GM21737 (cell line): ENCODE results near the gene PEPD.

Experiments used
- ATAC-seq: cut with Tn5 transposase; IDR thresholded peaks from one replicate; pipeline ENCODE4 v1.9.1; 2021; ENCODE audit warnings: mild to moderate bottlenecking, moderate library complexity; ENCODE audit not compliant: unreplicated experiment

Gene PEPD

DNA sequence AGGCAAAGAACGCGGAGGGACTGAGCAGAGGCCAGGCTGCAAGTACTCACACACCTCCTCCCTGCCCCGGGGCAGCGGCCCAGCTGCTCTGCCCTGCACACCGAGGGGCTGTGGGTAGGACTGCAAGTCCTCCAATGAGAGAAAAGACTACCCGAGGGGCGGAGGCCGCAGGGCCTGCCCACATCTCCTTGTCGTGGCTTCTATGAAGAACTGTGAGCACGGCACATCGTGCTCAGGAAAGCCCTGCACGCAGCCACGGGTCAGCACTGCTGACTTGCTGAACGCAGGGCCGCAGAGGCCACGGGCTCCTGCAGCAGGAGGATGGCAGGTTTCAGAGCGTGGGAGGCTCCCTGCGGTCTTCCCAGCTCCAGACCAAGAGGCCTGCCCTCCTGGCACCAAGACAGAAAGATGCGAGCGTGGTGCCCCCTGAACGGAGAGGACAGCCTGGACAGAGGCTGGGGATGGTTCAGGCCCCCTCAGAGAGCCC is 110.6 kb downstream of the PEPD start:
- no peak for ATAC-seq

- ATAC-seq, result no peak
These were observed 111.5 kb downstream of the PEPD start for GRCh38 chr19:33409906-33410685.

- no peak for ATAC-seq
These were observed 112.8 kb downstream of the PEPD start for GRCh38 chr19:33408538-33409434.

GRCh38 chr19:33408116-33408515 is 113.5 kb downstream of the PEPD start:
- no peak for ATAC-seq

GRCh38 chr19:33407716-33408115 is 113.9 kb downstream of the PEPD start:
- ATAC-seq, result no peak

- ATAC-seq, result no peak
These were observed 114.4 kb downstream of the PEPD start for GRCh38 chr19:33407140-33407551.

DNA sequence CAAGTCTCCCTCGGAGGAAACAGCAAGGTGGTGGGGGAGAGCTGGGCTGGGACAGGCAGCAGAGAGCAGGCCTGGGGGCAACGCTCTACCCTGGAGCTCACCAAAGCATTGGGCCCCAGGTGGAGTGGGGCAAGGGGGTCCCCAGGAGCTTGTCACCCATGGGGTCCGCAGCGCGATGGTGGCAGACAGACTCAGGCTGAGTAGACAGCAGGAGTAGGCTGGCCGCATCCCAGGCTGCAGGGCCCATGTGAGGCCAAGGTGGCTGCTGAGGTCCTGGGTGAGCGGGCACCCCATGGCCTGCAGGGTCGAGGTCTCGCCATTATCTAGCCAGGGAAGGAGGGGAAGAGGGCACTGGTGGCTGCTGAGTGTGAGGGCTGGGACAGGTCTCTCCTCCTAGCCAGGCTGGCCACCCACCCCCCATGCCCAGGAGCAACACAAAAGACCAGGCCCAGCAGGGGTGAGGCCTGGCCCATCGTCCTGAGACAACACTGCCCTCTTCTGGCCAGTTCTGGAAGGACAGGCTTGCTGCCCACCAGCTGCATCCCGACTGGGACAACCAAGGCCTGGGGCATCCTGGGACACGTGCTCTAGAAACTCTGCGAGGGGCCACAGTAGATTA is 115.0 kb downstream of the PEPD start:
- ATAC-seq, result no peak

- ATAC-seq, result no peak
These were observed 115.8 kb downstream of the PEPD start for GRCh38 chr19:33405553-33406461.

DNA sequence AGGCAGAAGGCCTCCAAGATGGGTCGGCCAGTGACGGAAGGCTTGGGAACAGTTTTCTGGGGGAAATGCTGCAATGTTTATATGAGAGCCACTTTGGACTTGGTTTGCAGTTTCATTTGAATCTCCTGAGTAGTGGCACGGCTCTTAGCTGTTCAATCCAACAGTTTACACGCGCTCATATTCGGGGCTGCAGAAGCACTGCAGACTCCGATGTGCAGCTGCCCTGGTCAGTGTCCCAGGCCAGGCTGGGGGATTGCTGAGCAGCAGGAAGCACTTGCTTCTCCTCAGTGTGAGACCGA is 116.4 kb downstream of the PEPD start:
- ATAC-seq, result no peak

DNA sequence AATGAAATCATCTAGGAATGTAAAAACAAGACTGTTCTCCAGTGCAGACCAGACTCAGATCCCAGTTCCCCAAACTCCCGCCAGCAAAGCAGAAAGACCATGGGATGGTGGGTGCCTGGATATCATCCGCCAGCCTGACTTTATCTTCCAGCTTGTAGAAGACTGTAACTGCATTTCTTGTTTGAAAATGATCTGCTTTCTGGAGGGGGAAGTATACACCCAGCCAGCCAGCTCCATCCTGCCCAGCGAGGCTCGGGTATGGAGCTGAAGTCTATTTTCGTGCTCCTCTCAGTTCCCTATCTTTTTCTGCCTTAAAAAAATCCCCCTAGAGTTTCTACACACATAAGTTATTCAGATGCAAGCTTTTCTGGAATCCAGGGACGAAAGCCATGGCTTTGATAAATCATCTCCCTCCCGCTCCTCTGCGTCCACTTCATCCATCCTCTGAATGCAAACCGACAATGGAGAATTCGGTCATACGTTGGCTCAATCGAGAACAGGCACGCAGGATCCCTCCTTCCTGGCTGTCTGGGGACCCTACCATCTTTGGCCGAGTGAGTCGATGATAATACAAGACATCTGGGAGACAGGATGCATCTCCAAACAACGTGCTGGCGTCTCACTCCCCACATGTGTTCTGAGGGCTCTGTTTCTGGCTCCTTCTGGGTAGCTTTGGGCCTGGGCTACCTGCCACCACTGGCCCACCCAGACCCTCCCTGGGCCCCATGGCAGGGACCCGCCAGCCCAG is 116.9 kb downstream of the PEPD start:
- no peak for ATAC-seq

DNA sequence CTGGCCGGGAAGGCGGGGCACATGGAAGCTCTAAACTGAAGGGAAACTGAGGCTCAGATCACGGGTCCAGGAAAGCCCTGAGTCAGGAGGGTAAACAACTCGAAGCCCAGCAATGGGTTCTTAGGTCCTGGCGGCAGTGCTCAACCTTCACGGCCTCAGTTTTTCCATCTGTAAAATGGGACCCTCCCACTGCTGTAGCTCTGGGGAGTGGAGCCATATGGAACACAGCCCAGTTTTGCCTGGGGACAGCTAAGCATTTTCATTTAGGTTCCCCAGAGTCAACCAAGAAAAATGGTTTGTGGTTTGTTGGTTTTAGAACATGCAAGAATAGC is 117.7 kb downstream of the PEPD start:
- ATAC-seq, result no peak

GRCh38 chr19:33403221-33403972 is 118.2 kb downstream of the PEPD start:
- no peak for ATAC-seq

GRCh38 chr19:33402421-33403220 is 119.0 kb downstream of the PEPD start:
- no peak for ATAC-seq

DNA sequence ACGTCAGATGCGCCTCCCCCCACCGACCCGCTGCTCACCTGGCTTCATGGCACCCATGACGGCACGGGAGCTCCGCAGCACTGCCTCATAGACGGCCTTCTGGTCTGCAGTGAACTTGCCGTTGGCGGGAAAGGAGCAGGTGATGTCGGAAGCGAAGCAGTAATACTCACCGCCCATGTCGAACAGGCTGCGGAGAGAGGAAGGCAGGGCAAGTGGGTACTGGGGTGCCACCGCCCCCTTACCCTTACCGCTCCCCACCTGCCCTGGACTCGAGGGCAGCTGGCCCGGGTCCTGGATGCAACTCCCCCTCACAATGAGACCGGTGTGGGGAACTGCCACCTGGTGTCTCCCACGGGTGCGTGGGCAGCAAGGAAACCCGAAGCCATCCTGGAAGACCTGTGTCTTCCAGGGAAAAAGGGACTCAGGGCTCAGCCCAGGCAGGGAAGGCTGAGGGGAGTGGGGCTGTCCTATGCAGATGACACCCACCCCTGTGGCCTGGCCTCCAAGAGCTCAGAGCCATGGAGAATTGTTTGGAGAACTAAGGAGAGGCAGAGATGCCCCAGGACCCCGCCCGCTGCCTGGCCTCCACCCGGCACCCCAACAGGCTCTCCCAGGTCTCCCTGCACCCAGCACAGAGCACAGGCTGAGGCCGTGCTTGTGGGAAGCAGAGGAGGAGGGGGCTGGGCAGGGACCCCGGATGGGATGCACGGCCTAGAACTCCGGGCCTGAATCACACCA is 119.7 kb downstream of the PEPD start:
- no peak for ATAC-seq

GRCh38 chr19:33400856-33401682 is 120.5 kb downstream of the PEPD start:
- no peak for ATAC-seq

GRCh38 chr19:33399745-33400681 is 121.6 kb downstream of the PEPD start:
- ATAC-seq, result no peak
